CD4-positive, alpha-beta T cell treated with Interferon alpha-2 for 1 hour (primary cell): ENCODE measurements around the gene TEDC1.
A peak's percentile ranks its signal among the peaks of the same experiment; 100 is the strongest.

Experiments used
- DNase-seq, 2 donors: peaks; one replicate each; pipeline ENCODE4 v3.0.0-alpha.2; 2020 to 2022

The TEDC1 gene

GRCh38 chr14:105527381-105527825 lies 36.4 kb downstream of the TEDC1 start:
- DNase-seq = no peak

- peak; percentile 73 to 86 for DNase-seq
These were observed 37.0 kb downstream of the TEDC1 start for GRCh38 chr14:105527826-105528585.

GRCh38 chr14:105528586-105529318 lies 37.7 kb downstream of the TEDC1 start:
- DNase-seq = no peak

- DNase-seq = no peak
These were observed 38.2 kb downstream of the TEDC1 start for GRCh38 chr14:105529319-105529568.

GRCh38 chr14:105529569-105530284 lies 38.7 kb downstream of the TEDC1 start:
- DNase-seq = peak; percentile 23 to 41

- DNase-seq = no peak
These were observed 39.4 kb downstream of the TEDC1 start for GRCh38 chr14:105530285-105531087.

- no peak for DNase-seq
These were observed 40.2 kb downstream of the TEDC1 start for GRCh38 chr14:105531088-105531893.

GRCh38 chr14:105531894-105532623 lies 41.0 kb downstream of the TEDC1 start:
- DNase-seq = no peak

GRCh38 chr14:105532735-105533141 lies 41.7 kb downstream of the TEDC1 start:
- DNase-seq = peak in 1 of 2 donors; percentile 46

- no peak for DNase-seq
These were observed 42.3 kb downstream of the TEDC1 start for GRCh38 chr14:105533391-105533790.

GRCh38 chr14:105533811-105534498 lies 42.9 kb downstream of the TEDC1 start:
- no peak for DNase-seq

GRCh38 chr14:105534586-105534985 lies 43.5 kb downstream of the TEDC1 start:
- DNase-seq = no peak

GRCh38 chr14:105536051-105536450 lies 45.0 kb downstream of the TEDC1 start:
- DNase-seq = no peak

- DNase-seq = no peak
These were observed 45.9 kb downstream of the TEDC1 start for GRCh38 chr14:105536691-105537579.

- peak; percentile 56 to 72 for DNase-seq
These were observed 46.8 kb downstream of the TEDC1 start for GRCh38 chr14:105537580-105538474.

- DNase-seq = no peak
These were observed 47.5 kb downstream of the TEDC1 start for GRCh38 chr14:105538481-105539049.

- DNase-seq = no peak
These were observed 49.8 kb downstream of the TEDC1 start for GRCh38 chr14:105540811-105541210.

- no peak for DNase-seq
These were observed 50.3 kb downstream of the TEDC1 start for GRCh38 chr14:105541218-105541875.
